Measurements from ENCODE around the gene GABRD.
A peak's percentile ranks its signal among the peaks of the same experiment; 100 is the strongest.

GABRD gene

GRCh38 chr1:2043886-2044285 lies 24.7 kb downstream of the GABRD start:
- Histone ChIP-seq H3K4me1 (ENCODE audit: insufficient read depth, low read length) (peaks cover 13% of the 10 kb centered on the region), H3K9me3 (ENCODE audit: insufficient read depth, low read depth, low read length) (no peaks in the 10 kb centered on the region), H3K27ac (ENCODE audit: low read depth, low read length) (no peak overlapping the region), H3K36me3 (ENCODE audit: insufficient read depth, low read length) (no peaks in the 10 kb centered on the region), H3K27me3 (ENCODE audit: insufficient read depth, low read length) (peaks cover 28% of the 10 kb centered on the region), H3K9ac (ENCODE audit: low read depth, low read length) (no peak overlapping the region), H3K4me3 (ENCODE audit: low read length) (no peak overlapping the region)
- 91% methylated on average over 4 of the region's 4 CpGs for WGBS

GRCh38 chr1:2044510-2045319 lies 25.6 kb downstream of the GABRD start:
- Histone ChIP-seq H3K27me3 (ENCODE audit: insufficient read depth, low read length) (peaks cover 28% of the 10 kb centered on the region), H3K9me3 (ENCODE audit: insufficient read depth, low read depth, low read length) (no peaks in the 10 kb centered on the region), H3K9ac (ENCODE audit: low read depth, low read length) (peak overlapping the region; percentile 66), H3K4me1 (ENCODE audit: insufficient read depth, low read length) (peaks cover 13% of the 10 kb centered on the region), H3K36me3 (ENCODE audit: insufficient read depth, low read length) (no peaks in the 10 kb centered on the region), H3K4me3 (ENCODE audit: low read length) (peak overlapping the region; percentile 33), H3K27ac (ENCODE audit: low read depth, low read length) (no peak overlapping the region)
- 17% methylated on average over 75 of the region's 75 CpGs for WGBS

GRCh38 chr1:2045468-2046173 lies 26.5 kb downstream of the GABRD start:
- no peak overlapping the region for H3K27ac ChIP-seq (ENCODE audit: low read depth, low read length)
- no peak overlapping the region for H3K9ac ChIP-seq (ENCODE audit: low read depth, low read length)
- no peak overlapping the region for H3K4me3 ChIP-seq (ENCODE audit: low read length)
- H3K27me3 ChIP-seq (ENCODE audit: insufficient read depth, low read length), result peaks cover 28% of the 10 kb centered on the region
- H3K36me3 ChIP-seq (ENCODE audit: insufficient read depth, low read length), result no peaks in the 10 kb centered on the region
- WGBS, result 89% methylated on average over 15 of the region's 15 CpGs
- H3K4me1 ChIP-seq (ENCODE audit: insufficient read depth, low read length), result peaks cover 13% of the 10 kb centered on the region
- H3K9me3 ChIP-seq (ENCODE audit: insufficient read depth, low read depth, low read length), result no peaks in the 10 kb centered on the region

- Histone ChIP-seq H3K27ac (ENCODE audit: low read depth, low read length) (no peak overlapping the region), H3K9ac (ENCODE audit: low read depth, low read length) (no peak overlapping the region), H3K36me3 (ENCODE audit: insufficient read depth, low read length) (no peaks in the 10 kb centered on the region), H3K9me3 (ENCODE audit: insufficient read depth, low read depth, low read length) (no peaks in the 10 kb centered on the region), H3K27me3 (ENCODE audit: insufficient read depth, low read length) (peaks cover 36% of the 10 kb centered on the region), H3K4me1 (ENCODE audit: insufficient read depth, low read length) (peaks cover 13% of the 10 kb centered on the region), H3K4me3 (ENCODE audit: low read length) (no peak overlapping the region)
- 49% methylated on average over 20 of the region's 20 CpGs for WGBS
Measured at GRCh38 chr1:2046174-2046917, 27.2 kb downstream of the GABRD start.

DNA sequence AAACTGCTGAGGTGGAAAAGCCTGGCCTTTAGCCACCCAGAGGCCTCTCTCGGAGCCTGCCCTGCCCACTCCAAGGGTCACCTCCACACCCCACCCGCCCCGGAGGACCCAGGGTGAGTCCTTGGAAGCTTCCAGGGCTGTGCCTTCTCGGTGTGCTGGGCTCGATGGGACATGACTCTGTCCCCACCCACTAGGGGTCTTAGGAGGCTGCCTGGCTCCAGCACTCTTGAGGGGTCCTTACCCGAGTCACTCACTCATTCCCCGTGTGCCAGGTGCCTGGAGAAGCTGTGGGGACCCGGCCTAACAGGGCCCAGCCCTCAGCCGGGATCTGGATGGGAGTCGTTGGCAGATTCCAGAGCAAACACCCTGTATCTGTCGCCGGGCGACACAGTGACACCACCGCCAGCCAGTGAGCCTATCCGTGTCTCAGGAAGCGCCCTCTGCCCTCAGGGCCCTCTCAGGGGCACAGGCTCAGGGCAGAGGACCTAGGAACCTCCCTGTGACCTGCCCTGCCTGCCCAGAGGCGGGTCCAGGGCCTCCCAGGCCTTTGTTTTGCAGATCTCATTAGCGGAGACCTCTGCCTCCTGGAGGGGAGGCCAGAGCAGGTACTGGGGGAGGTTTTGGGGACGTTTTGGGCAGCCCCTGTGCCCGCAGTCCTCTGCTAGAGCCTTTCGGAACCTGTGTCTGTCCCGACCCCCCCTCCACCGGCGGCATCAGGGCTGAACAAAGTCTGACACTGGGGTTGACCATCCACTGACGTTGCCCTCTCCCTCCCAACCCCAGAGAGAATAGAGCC lies 28.0 kb downstream of the GABRD start:
- H3K27ac ChIP-seq (ENCODE audit: low read depth, low read length), result no peak overlapping the region
- H3K36me3 ChIP-seq (ENCODE audit: insufficient read depth, low read length), result no peaks in the 10 kb centered on the region
- peaks cover 13% of the 10 kb centered on the region for H3K4me1 ChIP-seq (ENCODE audit: insufficient read depth, low read length)
- 25% methylated on average over 25 of the region's 25 CpGs for WGBS
- no peak overlapping the region for H3K9ac ChIP-seq (ENCODE audit: low read depth, low read length)
- peak overlapping the region; percentile 28; the same call in 1 of the 2 replicates for H3K4me3 ChIP-seq (ENCODE audit: low read length)
- no peaks in the 10 kb centered on the region for H3K9me3 ChIP-seq (ENCODE audit: insufficient read depth, low read depth, low read length)
- H3K27me3 ChIP-seq (ENCODE audit: insufficient read depth, low read length), result peaks cover 42% of the 10 kb centered on the region

DNA sequence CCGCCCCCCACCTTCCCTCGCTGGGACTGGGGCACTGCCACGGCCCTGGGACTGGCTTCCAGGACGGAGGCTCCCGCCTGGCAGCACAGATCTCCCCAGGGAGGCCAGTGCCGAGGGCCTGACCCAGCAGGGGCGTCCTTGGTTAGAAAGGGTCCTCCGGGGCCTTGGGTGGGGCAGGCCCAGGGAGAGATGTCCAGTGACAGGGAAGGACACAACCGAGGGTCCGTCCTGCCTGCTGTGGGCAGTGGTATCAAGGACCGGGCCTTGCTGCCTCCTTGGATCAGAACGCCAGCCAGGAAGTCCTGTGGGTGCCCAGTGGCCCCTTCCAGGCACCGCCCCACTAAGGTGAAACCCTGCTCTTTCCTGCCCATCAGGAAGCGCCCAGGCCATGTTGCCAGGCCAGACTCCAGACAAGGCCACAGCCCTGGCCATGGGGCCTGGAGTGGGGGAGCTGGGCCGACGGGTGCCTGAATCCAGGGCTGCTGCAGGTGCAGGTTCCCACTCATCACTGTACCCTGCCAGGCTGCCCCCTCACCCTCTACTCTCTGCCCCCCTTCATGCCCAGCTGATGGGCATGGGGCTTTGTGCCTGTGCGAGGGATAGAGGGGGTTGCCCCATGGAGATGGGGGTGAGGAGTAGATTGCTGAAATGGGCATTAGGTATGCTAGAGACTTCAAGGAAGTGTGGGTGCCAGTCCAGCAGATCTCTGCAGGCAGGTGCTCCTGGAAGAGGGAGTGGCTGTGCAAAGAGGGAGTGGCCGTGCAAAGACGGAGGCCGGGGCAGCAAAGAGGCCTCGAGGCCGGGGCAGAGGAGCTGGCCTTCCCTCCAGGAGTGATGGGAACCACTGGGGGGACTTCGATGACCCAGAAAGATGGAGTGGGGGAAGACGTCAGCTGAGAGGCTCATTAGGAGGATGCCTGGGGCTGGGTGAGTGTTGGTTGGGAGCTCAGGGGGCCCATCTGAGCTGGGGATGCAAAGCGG lies 28.9 kb downstream of the GABRD start:
- WGBS, result 70% methylated on average over 25 of the region's 25 CpGs
- peaks cover 42% of the 10 kb centered on the region for H3K27me3 ChIP-seq (ENCODE audit: insufficient read depth, low read length)
- no peaks in the 10 kb centered on the region for H3K9me3 ChIP-seq (ENCODE audit: insufficient read depth, low read depth, low read length)
- no peak overlapping the region for H3K27ac ChIP-seq (ENCODE audit: low read depth, low read length)
- H3K36me3 ChIP-seq (ENCODE audit: insufficient read depth, low read length), result no peaks in the 10 kb centered on the region
- H3K4me3 ChIP-seq (ENCODE audit: low read length), result peak overlapping the region; percentile 28; the same call in 1 of the 2 replicates
- H3K9ac ChIP-seq (ENCODE audit: low read depth, low read length), result no peak overlapping the region
- H3K4me1 ChIP-seq (ENCODE audit: insufficient read depth, low read length), result peaks cover 13% of the 10 kb centered on the region

- H3K27me3 ChIP-seq (ENCODE audit: insufficient read depth, low read length), result peaks cover 36% of the 10 kb centered on the region
Measured at GRCh38 chr1:2049225-2049717, 30.1 kb downstream of the GABRD start.

DNA sequence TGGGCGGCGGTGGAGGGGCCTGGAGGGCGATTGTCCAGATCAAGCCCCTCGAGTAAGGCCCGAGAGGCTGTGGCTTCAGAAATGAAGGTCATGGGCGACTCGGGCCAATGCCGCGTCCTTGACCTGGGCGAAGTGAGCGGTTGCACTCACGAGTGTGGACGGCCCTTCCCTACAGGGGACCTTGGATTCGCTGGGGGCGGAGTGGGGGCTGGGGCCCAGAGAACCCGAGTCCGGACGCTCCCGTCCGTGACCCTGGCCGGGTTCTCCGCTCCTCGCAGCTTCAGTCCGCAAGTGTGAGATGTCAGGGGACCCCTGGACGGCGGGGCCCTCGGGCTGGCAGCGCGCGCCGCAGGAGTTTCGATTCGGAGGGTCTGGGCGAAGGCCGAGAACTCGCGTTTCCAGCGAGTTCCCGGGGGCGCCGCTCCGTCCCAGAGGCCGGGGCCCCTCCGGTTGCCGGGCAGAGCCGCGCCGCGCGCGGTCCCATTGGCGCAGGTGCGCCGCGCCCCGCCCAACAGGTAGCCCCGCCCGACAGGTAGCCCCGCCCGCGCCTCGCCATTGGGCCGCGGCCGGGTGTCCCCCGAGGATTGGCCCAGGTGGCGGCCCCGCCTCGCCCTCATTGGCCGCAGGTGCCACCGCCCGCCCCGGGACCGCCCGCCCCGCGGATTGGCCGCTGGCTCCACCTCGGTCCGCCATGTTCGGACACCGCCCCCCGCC lies 30.7 kb downstream of the GABRD start, which contains the start of gene PRKCZ:
Gene PRKCZ, plus strand, starts transcription at position 694 of the 714 bp plus-strand sequence. CDS start 220 bp downstream, outside the sequence.
- peak within 1 kb of the TSS; percentile 82 for H3K4me3 ChIP-seq (ENCODE audit: low read length)
- H3K27ac ChIP-seq (ENCODE audit: low read depth, low read length), result peak within 1 kb of the TSS; percentile 97; the same call in 1 of the 2 replicates
- no peaks in the 10 kb centered on the region for H3K36me3 ChIP-seq (ENCODE audit: insufficient read depth, low read length)
- peaks cover 35% of the 10 kb centered on the region for H3K27me3 ChIP-seq (ENCODE audit: insufficient read depth, low read length)
- peaks cover 13% of the 10 kb centered on the region for H3K4me1 ChIP-seq (ENCODE audit: insufficient read depth, low read length)
- H3K9ac ChIP-seq (ENCODE audit: low read depth, low read length), result peak within 1 kb of the TSS; percentile 78
- WGBS, result under 1% methylated on average over 83 of the region's 83 CpGs
- H3K9me3 ChIP-seq (ENCODE audit: insufficient read depth, low read depth, low read length), result no peaks in the 10 kb centered on the region

More at GRCh38 chr1:2049225-2049717, 30.1 kb downstream of the GABRD start:
- Histone ChIP-seq H3K4me3 (ENCODE audit: low read length) (peak overlapping the region; percentile 73), H3K36me3 (ENCODE audit: insufficient read depth, low read length) (no peaks in the 10 kb centered on the region), H3K9me3 (ENCODE audit: insufficient read depth, low read depth, low read length) (no peaks in the 10 kb centered on the region), H3K4me1 (ENCODE audit: insufficient read depth, low read length) (peaks cover 13% of the 10 kb centered on the region), H3K27ac (ENCODE audit: low read depth, low read length) (peak overlapping the region; percentile 97; the same call in 1 of the 2 replicates), H3K9ac (ENCODE audit: low read depth, low read length) (peak overlapping the region; percentile 78; the same call in 1 of the 2 replicates)
- WGBS, result 19% methylated on average over 14 of the region's 14 CpGs

GRCh38 chr1:2050461-2050792 lies 31.3 kb downstream of the GABRD start:
- Histone ChIP-seq H3K4me3 (ENCODE audit: low read length) (peak overlapping the region; percentile 82), H3K27ac (ENCODE audit: low read depth, low read length) (no peak overlapping the region), H3K9ac (ENCODE audit: low read depth, low read length) (peak overlapping the region; percentile 69; the same call in 1 of the 2 replicates), H3K9me3 (ENCODE audit: insufficient read depth, low read depth, low read length) (no peaks in the 10 kb centered on the region), H3K27me3 (ENCODE audit: insufficient read depth, low read length) (peaks cover 31% of the 10 kb centered on the region), H3K4me1 (ENCODE audit: insufficient read depth, low read length) (peaks cover 13% of the 10 kb centered on the region), H3K36me3 (ENCODE audit: insufficient read depth, low read length) (peaks cover 2% of the 10 kb centered on the region; the same call in 1 of the 2 replicates)
- under 1% methylated on average over 51 of the region's 51 CpGs for WGBS
